Neural cell (in vitro differentiated cells): ENCODE measurements around the gene KCNK17. TPM values are rescaled to one million over a fixed set of nuclear protein-coding genes. Genes with fewer than 3 reads are reported as not detected.

Experiments used
- H2AFZ ChIP-seq: fragments of 200-600, 300-800 bp; sonication (generic), shearing (Covaris generic); 2 replicates; pipeline ENCODE4 v1.6.0; 2014; ENCODE audit warnings: low read depth, mild to moderate bottlenecking, antibody characterized with exemption, low read length, moderate library complexity
- H3F3A ChIP-seq: fragments of 200-600 bp; shearing (Covaris generic); 2 replicates; pipeline ENCODE4 v1.6.1; 2016; ENCODE audit warnings: mild to moderate bottlenecking, moderate library complexity, mixed read lengths, antibody characterized with exemption, low read length; ENCODE audit not compliant: insufficient read depth, poor library complexity, severe bottlenecking
- H3K27ac ChIP-seq: fragments of 200-600, 300-800 bp; sonication (generic), shearing (Covaris generic); 2 replicates; pipeline ENCODE4 v1.5.1; 2014; ENCODE audit warnings: mild to moderate bottlenecking, low read length, moderate library complexity
- H3K27me3 ChIP-seq: fragments of 300-800, 200-600 bp; sonication (generic), shearing (Covaris generic); 2 replicates; pipeline ENCODE4 v1.6.0; 2014; ENCODE audit warnings: mild to moderate bottlenecking, low read depth, low read length, moderate library complexity; ENCODE audit not compliant: insufficient read depth
- H3K36me3 ChIP-seq: fragments of 300-800, 200-600 bp; sonication (generic), shearing (Covaris generic); 2 replicates; pipeline ENCODE4 v1.5.1; 2014; ENCODE audit warnings: mild to moderate bottlenecking, antibody characterized with exemption, low read length, moderate library complexity; ENCODE audit not compliant: insufficient read depth
- H3K4me2 ChIP-seq: fragments of 300-800, 200-600 bp; sonication (generic), shearing (Covaris generic); 2 replicates; pipeline ENCODE4 v1.6.0; 2014; ENCODE audit warnings: mild to moderate bottlenecking, low read length
- H3K4me3 ChIP-seq: fragments of 300-800, 200-600 bp; sonication (generic), shearing (Covaris generic); 2 replicates; pipeline ENCODE4 v1.5.1; 2014; ENCODE audit warnings: mild to moderate bottlenecking, low read length, moderate library complexity
- H3K79me2 ChIP-seq: fragments of 200-600 bp; shearing (Covaris generic); replicated peaks from 2 replicates; pipeline ENCODE4 v1.6.0; 2014; ENCODE audit warnings: mild to moderate bottlenecking, low read length, moderate library complexity; ENCODE audit not compliant: insufficient read depth
- H3K9ac ChIP-seq: fragments of 300-800, 200-600 bp; sonication (generic), shearing (Covaris generic); 2 replicates; pipeline ENCODE4 v1.6.1; 2016; ENCODE audit warnings: mild to moderate bottlenecking, low read length, mixed read lengths
- H3K9me2 ChIP-seq: fragments of 200-600 bp; shearing (Covaris generic); 2 replicates; pipeline ENCODE4 v1.6.1; 2016; ENCODE audit warnings: mild to moderate bottlenecking, low read length, mixed read lengths; ENCODE audit not compliant: insufficient read depth
- H3K9me3 ChIP-seq: fragments of 200-600, 300-800 bp; sonication (generic), shearing (Covaris generic); 2 replicates; pipeline ENCODE4 v1.6.1; 2016; ENCODE audit warnings: mild to moderate bottlenecking, mixed run types, low read length, moderate library complexity, mixed read lengths
- H4K20me1 ChIP-seq: fragments of 200-600 bp; shearing (Covaris generic); 2 replicates; pipeline ENCODE4 v1.6.1; 2016; ENCODE audit warnings: mild to moderate bottlenecking, mixed run types; ENCODE audit not compliant: insufficient read depth
- CTCF ChIP-seq: fragments of 450-650 bp; IDR thresholded peaks from 2 replicates; pipeline ENCODE4 v1.5.1; 2014; ENCODE audit warnings: antibody characterized with exemption, mild to moderate bottlenecking, moderate library complexity; ENCODE audit not compliant: poor library complexity, severe bottlenecking
- EP300 ChIP-seq: fragments of 450-650 bp; conservative IDR thresholded peaks from 2 replicates; pipeline ENCODE4 v1.6.1; 2014; ENCODE audit warnings: antibody characterized with exemption, mild to moderate bottlenecking, moderate library complexity; ENCODE audit not compliant: poor library complexity, severe bottlenecking
- EZH2 ChIP-seq: fragments of 200-600, 300-800 bp; shearing (Covaris generic), sonication (generic); IDR thresholded peaks from 2 replicates; pipeline ENCODE4 v1.6.1; 2014; ENCODE audit warnings: antibody characterized with exemption, low read length, borderline replicate concordance, mild to moderate bottlenecking; ENCODE audit not compliant: insufficient read depth, poor library complexity, severe bottlenecking
- MXI1 ChIP-seq: fragments of 450-650 bp; conservative IDR thresholded peaks from 2 replicates; pipeline ENCODE4 v1.6.1; 2014; ENCODE audit warnings: antibody characterized with exemption, mild to moderate bottlenecking; ENCODE audit not compliant: poor library complexity, severe bottlenecking
- POLR2AphosphoS5 ChIP-seq: IDR thresholded peaks from 2 replicates; pipeline ENCODE4 v1.6.1; 2012
- RAD21 ChIP-seq: fragments of 450-650 bp; conservative IDR thresholded peaks from 2 replicates; pipeline ENCODE4 v1.6.1; 2014; ENCODE audit warnings: antibody characterized with exemption, mild to moderate bottlenecking, moderate library complexity
- REST ChIP-seq: IDR thresholded peaks from 2 replicates; pipeline ENCODE4 v1.6.1; 2012; ENCODE audit warnings: borderline replicate concordance
- SMC3 ChIP-seq: fragments of 450-650 bp; conservative IDR thresholded peaks from 2 replicates; pipeline ENCODE4 v1.6.1; 2014; ENCODE audit warnings: antibody characterized with exemption, mild to moderate bottlenecking, moderate library complexity; ENCODE audit not compliant: poor library complexity
- TAF1 ChIP-seq: IDR thresholded peaks from 2 replicates; pipeline ENCODE4 v1.6.1; 2012; ENCODE audit warnings: low read depth
- polyA plus RNA-seq: library from polyadenylated mRNA; depleted of rRNA; stranded (reverse); fragments of >200 nt; gene quantifications from 2 replicates; pipeline ENCODE4 v1.2.3, GENCODE V29; 2014

The KCNK17 gene
- polyA plus RNA-seq, 1 donor from 2014 or later: 0.67 TPM

- no peaks in the 10 kb centered on the region for H3K9me3 ChIP-seq
- H3K36me3 ChIP-seq: no peaks in the 10 kb centered on the region
- H3K27me3 ChIP-seq: no peaks in the 10 kb centered on the region
- TF ChIP-seq EP300 (no peak), TAF1 (no peak), CTCF (no peak), REST (no peak), POLR2AphosphoS5 (no peak), EZH2 (no peak), RAD21 (no peak), SMC3 (no peak), MXI1 (no peak)
- no peaks in the 10 kb centered on the region for H3K79me2 ChIP-seq
- no peak overlapping the region for H3K4me3 ChIP-seq
- no peaks in the 10 kb centered on the region for H4K20me1 ChIP-seq
- H3F3A ChIP-seq: no peaks in the 10 kb centered on the region
- H2AFZ ChIP-seq: no peak overlapping the region
- H3K27ac ChIP-seq: no peak overlapping the region
- no peak overlapping the region for H3K9ac ChIP-seq
- H3K9me2 ChIP-seq: no peaks in the 10 kb centered on the region
- H3K4me2 ChIP-seq: no peak overlapping the region
These were observed 45.5 kb downstream of the KCNK17 start for GRCh38 chr6:39268721-39269120.

GRCh38 chr6:39268171-39268570 is 46.0 kb downstream of the KCNK17 start:
- H3K9ac ChIP-seq: no peak overlapping the region
- no peaks in the 10 kb centered on the region for H3K9me2 ChIP-seq
- no peak overlapping the region for H3K27ac ChIP-seq
- no peak overlapping the region for H3K4me3 ChIP-seq
- H4K20me1 ChIP-seq: no peaks in the 10 kb centered on the region
- no peak overlapping the region for H3K4me2 ChIP-seq
- no peaks in the 10 kb centered on the region for H3K27me3 ChIP-seq
- no peak overlapping the region for H2AFZ ChIP-seq
- H3K9me3 ChIP-seq: no peaks in the 10 kb centered on the region
- no peaks in the 10 kb centered on the region for H3F3A ChIP-seq
- no peaks in the 10 kb centered on the region for H3K36me3 ChIP-seq
- H3K79me2 ChIP-seq: no peaks in the 10 kb centered on the region
- TF ChIP-seq MXI1 (no peak), POLR2AphosphoS5 (no peak), EP300 (no peak), EZH2 (no peak), TAF1 (no peak), SMC3 (no peak), RAD21 (no peak), REST (no peak)
